Fibroblast of mammary gland (primary cell): Measurements from ENCODE around the gene STX11.
A peak's percentile ranks its signal among the peaks of the same experiment; 100 is the strongest.

Experiments
- DNase-seq: peaks from one replicate; pipeline ENCODE4 v3.0.0-alpha.2; 2010; ENCODE audit warnings: low read depth
- H3K4me3 ChIP-seq: 2 replicates; pipeline ENCODE4 v1.5.1; 2011; ENCODE audit warnings: low read depth, mild to moderate bottlenecking, low read length, moderate library complexity; ENCODE audit not compliant: control insufficient read depth
- TF ChIP-seq, protein P1 (sequence below): conservative IDR thresholded peaks from 2 replicates; pipeline ENCODE4 v1.5.1; 2011; ENCODE audit warnings: low read depth, low read length, inconsistent platforms; ENCODE audit not compliant: control insufficient read depth, insufficient read depth

The STX11 gene

DNA sequence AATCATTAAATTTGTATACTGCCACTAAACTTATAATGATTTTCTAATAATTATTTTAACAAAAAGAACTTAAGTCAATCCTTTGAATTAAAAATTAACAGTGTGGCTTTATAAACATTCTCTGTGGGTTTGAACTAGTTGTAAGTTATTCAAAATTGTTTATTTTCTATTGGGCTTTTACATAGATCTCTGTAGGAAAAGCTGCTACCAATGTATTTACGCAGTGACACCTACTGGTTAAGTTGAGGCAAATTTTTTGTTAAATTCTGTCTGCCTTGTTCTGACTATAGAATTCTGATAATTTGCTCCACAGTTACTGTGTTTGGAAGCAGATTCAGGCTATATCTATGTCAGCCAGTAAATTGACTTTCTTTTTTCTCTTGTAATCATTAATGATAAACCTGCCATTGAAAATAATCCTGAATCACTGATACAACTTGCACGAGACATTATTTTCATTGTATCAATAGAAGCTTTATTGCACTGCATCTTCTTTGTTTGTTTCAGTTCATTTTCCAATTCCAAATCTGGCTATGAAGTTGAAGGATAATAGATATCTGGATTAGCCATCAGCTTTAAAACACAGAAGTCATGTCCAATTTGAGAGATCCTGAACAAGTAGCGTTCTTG is 68.9 kb downstream of the STX11 start:
- TF ChIP-seq, protein P1, sequence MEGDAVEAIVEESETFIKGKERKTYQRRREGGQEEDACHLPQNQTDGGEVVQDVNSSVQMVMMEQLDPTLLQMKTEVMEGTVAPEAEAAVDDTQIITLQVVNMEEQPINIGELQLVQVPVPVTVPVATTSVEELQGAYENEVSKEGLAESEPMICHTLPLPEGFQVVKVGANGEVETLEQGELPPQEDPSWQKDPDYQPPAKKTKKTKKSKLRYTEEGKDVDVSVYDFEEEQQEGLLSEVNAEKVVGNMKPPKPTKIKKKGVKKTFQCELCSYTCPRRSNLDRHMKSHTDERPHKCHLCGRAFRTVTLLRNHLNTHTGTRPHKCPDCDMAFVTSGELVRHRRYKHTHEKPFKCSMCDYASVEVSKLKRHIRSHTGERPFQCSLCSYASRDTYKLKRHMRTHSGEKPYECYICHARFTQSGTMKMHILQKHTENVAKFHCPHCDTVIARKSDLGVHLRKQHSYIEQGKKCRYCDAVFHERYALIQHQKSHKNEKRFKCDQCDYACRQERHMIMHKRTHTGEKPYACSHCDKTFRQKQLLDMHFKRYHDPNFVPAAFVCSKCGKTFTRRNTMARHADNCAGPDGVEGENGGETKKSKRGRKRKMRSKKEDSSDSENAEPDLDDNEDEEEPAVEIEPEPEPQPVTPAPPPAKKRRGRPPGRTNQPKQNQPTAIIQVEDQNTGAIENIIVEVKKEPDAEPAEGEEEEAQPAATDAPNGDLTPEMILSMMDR: peak; percentile 72
- no peak overlapping the region for H3K4me3 ChIP-seq
- peak; percentile 72 for DNase-seq

DNA sequence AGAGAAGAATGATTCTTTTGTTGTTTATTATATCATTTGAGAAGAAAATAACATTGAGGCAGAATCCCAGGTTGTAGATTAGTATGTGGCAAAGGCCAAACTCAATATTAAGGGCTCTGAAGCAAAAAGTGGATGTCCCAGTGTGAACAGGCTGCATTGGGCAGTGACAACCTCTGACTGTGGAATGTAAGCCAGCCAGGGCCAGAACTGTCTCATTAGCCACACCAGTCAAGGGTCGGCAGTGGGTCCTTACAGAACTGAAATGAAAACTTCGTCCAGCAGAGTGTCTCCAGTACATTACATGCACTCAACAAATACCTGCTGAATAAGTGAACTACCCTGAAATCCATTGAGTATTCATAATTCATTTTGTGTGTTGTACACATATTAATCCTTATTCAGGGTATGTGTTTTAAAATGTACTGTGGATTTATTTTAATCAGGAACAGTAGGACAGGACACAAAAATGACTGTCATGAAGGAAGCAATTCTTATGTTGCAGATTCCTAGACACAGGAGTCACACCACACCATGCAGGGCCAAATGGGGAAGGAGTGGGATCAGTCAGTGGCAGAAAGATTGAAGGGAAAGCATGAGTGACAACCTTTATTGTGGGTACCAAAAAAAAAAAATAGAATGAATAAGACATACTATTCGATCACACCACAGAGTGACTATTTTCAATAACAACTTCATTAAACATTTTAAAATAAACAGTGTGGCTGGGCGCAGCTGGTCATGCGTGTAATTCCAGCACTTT is 69.9 kb downstream of the STX11 start:
- no peak for DNase-seq

DNA sequence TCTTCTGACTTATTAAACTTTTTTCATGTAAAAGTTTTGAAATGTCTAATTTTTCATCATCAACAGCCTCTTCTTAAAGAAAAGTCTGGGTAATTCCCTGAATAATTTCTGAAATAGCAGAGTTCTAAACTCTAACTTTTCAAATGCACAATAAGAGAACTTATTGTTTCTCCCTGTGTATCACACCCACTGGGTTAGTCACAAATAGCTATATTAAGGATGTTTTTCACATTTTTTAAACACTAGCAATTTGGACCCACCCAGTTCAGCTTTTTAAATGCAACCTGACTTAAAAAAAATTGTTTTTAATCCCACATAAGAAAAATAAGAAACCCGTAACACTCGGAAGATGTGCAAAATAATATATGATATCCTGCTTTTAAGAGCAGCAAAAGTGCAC is 73.4 kb downstream of the STX11 start:
- no peak overlapping the region for H3K4me3 ChIP-seq
- DNase-seq: no peak
- TF ChIP-seq, protein P1: no peak

More for the DNA sequence above, 69.9 kb downstream of the STX11 start:
- H3K4me3 ChIP-seq: no peak overlapping the region
- TF ChIP-seq, protein P1: no peak

DNA sequence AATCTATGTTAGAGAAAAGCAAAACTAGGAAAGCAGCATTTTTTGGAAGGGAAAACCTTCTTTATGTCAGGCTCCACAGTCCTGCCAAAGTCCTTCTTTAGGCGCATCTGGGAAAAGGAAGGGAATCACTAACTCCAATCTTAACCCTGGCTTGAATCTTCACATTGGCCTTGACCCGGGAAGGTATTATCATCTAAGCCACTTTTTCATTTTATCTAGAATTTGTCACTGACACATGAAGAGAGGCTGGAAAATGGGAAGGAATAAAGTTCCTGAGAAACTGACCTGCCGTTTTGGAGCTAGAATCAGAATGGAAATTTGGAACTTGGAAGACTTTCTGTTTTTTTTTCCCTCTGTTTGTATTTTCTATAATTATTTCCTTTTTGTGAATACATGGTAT is 81.4 kb downstream of the STX11 start:
- H3K4me3 ChIP-seq: no peak overlapping the region
- TF ChIP-seq, protein P1: no peak
- no peak for DNase-seq

DNA sequence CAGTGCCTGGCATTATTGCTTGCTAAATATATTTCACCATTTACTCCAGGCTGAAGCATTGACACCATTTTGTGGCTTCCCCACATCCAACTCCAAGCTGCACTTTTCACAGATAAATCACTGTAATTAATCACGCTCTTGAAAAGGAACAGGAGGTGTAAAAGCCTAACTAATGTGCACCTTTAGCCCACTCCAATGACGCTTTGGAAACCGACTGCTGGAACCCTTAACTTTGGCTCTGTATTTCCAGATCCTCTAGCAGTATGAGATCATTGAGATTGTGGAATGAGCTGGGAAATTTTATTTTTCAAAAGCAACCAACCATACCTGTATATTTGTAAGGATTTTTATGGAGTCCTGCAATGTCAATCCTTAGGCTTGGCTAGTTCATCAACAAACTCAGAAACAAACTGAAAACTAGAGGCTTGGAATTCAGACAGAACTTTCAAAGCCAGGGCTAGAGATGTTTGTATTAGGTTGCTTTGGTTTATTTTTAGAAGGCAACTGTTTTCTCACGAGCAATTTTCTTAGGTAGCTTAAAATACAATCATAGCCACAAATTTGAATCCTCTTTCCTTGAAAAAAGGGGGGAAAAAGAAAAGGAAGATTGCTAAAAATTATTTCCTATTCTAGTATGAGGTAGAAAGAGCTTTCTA is 82.0 kb downstream of the STX11 start:
- TF ChIP-seq, protein P1: no peak
- no peak for DNase-seq
- H3K4me3 ChIP-seq: no peak overlapping the region

DNA sequence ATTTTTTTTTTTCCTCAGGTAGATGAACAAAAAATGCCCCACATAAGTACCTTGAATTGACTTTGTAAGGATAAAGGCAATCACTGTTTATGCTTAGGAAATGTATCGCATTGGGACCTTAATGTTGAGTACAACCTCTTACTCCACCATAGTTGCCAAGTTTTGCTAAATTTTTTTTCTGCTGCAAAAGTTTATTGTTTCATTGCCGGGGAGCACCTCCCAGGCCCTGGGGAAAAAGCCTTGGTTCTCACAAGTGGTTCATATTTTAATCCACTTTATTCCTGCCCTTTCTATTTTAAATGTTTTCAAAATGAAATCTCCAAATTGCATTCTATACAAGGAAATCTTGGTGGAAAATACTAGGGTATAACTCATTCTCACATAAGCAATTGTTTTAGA is 82.5 kb downstream of the STX11 start:
- DNase-seq: no peak
- H3K4me3 ChIP-seq: no peak overlapping the region
- TF ChIP-seq, protein P1: no peak
